T-cell (primary cell): Measurements from ENCODE around the gene RAB43. TPM values are rescaled to one million over a fixed set of nuclear protein-coding genes. Genes with fewer than 3 reads are reported as not detected.
"Not testable (repeated sequence)": the region's sequence is repeated elsewhere in the genome, so short reads cannot be mapped to it uniquely, and the experiment has no call there.

Source experiments
- ATAC-seq, 4 experiments: fragments of 200-7000 bp in 3 of 4; fragments of 150-1000 bp in 1 of 4; cut with Tn5 transposase; replicated peaks in 1 of 4; 1 replicate in 3 of 4; 2 replicates in 1 of 4; pipeline ENCODE4 v1.10.0; 2021; ENCODE audit warnings: moderate library complexity in 3 of 4, mild to moderate bottlenecking in 2 of 4, moderate number of reproducible peaks in 1 of 4
- CTCF ChIA-PET, 2 donors: fragments of 300-600 bp; sonication (Branson Sonifier 250); formaldehyde crosslinking; loops; one replicate each; lab custom pipeline; 2022; ENCODE audit warnings: antibody characterized with exemption in 2 of 2; lab: Charles Lee
- POLR2A ChIA-PET, 2 donors: fragments of 300-600 bp; sonication (Branson Sonifier 250); formaldehyde crosslinking; loops; one replicate each; lab custom pipeline; 2022; ENCODE audit warnings: antibody characterized with exemption in 2 of 2; lab: Charles Lee
- DNase-seq, 35 experiments: peaks; one replicate each; pipeline versions ENCODE4 v3.0.0 to v3.0.0-alpha.2; 2013 to 2023
- H3K27ac ChIP-seq: one replicate; pipeline ENCODE4 v1.5.1; 2013; ENCODE audit warnings: low read length
- H3K27me3 ChIP-seq, 2 experiments: replicated peaks in 1 of 2; 1 replicate in 1 of 2; 2 replicates in 1 of 2; pipeline versions ENCODE4 v1.6.1 to v1.7.0; 2013; ENCODE audit warnings: low read length in 1 of 2, mixed read lengths in 1 of 2; ENCODE audit not compliant: control insufficient read depth in 2 of 2, insufficient read depth in 2 of 2; ENCODE audit errors: extremely low read depth in 1 of 2
- H3K36me3 ChIP-seq, 2 donors: 1 replicate in 1 of 2; 2 replicates in 1 of 2; pipeline versions ENCODE4 v1.6.1 to v1.7.0; 2013; ENCODE audit warnings: low read length in 1 of 2; ENCODE audit not compliant: control insufficient read depth in 2 of 2, insufficient read depth in 1 of 2; ENCODE audit errors: extremely low read depth in 1 of 2
- H3K4me1 ChIP-seq, 2 experiments: 1 replicate in 1 of 2; 2 replicates in 1 of 2; pipeline versions ENCODE4 v1.6.1 to v1.7.0; 2013; ENCODE audit warnings: low read length in 2 of 2, mixed read lengths in 1 of 2; ENCODE audit not compliant: insufficient read depth in 2 of 2, control insufficient read depth in 1 of 2; ENCODE audit errors: extremely low read depth in 1 of 2
- H3K4me3 ChIP-seq, 2 donors: 1 replicate in 1 of 2; 2 replicates in 1 of 2; pipeline versions ENCODE4 v1.5.1 to v1.7.0; 2013; ENCODE audit warnings: mild to moderate bottlenecking in 2 of 2, low read length in 1 of 2, moderate library complexity in 1 of 2; ENCODE audit not compliant: control insufficient read depth in 1 of 2; ENCODE audit errors: extremely low read depth in 1 of 2
- H3K9me3 ChIP-seq: 2 replicates; pipeline ENCODE4 v1.7.0; 2013
- H3K27ac Mint-ChIP-seq, 2 donors: one replicate each; pipeline ENCODE4 v1.8.0; 2020 to 2021; ENCODE audit warnings: mild to moderate bottlenecking in 2 of 2, mixed read lengths in 2 of 2
- H3K27me3 Mint-ChIP-seq, 2 donors: one replicate each; pipeline ENCODE4 v1.8.0; 2021 to 2022; ENCODE audit warnings: mixed read lengths in 2 of 2
- H3K36me3 Mint-ChIP-seq: one replicate; pipeline ENCODE4 v1.8.0; 2021; ENCODE audit warnings: mixed read lengths
- H3K4me1 Mint-ChIP-seq, 3 donors: one replicate each; pipeline ENCODE4 v1.8.0; 2020 to 2022; ENCODE audit warnings: mixed read lengths in 3 of 3, mild to moderate bottlenecking in 1 of 3
- H3K4me3 Mint-ChIP-seq, 3 donors: one replicate each; pipeline ENCODE4 v1.8.0; 2020 to 2022; ENCODE audit warnings: mild to moderate bottlenecking in 3 of 3, mixed read lengths in 3 of 3, moderate library complexity in 3 of 3
- H3K9me3 Mint-ChIP-seq, 3 donors: one replicate each; pipeline ENCODE4 v1.8.0; 2020 to 2022; ENCODE audit warnings: mixed read lengths in 3 of 3
- WGBS: methylation state at CpG from one replicate; pipeline ENCODE4 v1.1.5; 2013; ENCODE audit warnings: missing lambda C conversion rate; ENCODE audit not compliant: insufficient coverage; 5-methylcytosine and 5-hydroxymethylcytosine counted together
- total RNA-seq, 35 experiments: library from RNA in 6 of 35; stranded (reverse) in 6 of 35; fragments of 120-200 nt in 1 of 35; gene quantifications; one replicate each; pipeline versions ENCODE4 v1.2.1 to v1.2.4 and lab custom pipeline; 2013 to 2026

Gene RAB43
- 10 to 100 TPM; 53.8 to 96.9 (median 77.6) TPM for total RNA-seq
- 30.9 TPM for total RNA-seq (2013)
- total RNA-seq (lab: John Stamatoyannopoulos, UW), result 1.5 to 13.3 (median 6.3) reads per million in 29 experiments

- Histone ChIP-seq H3K9me3 (no peaks in the 10 kb centered on the region), H3K36me3 (peaks cover 4 to 12% of the 10 kb centered on the region in 2 donors), H3K27ac (peak within 1 kb of the TSS; percentile 75), H3K27me3 (no peaks in the 10 kb centered on the region), H3K4me1 (peaks cover 19 to 57% of the 10 kb centered on the region in 2 experiments), H3K4me3 (peak within 1 kb of the TSS; percentile 97 to 98)
- H3K4me1 Mint-ChIP-seq, result peaks cover 29 to 52% (median 47%) of the 10 kb centered on the region in 3 donors
- no peaks in the 10 kb centered on the region for H3K9me3 Mint-ChIP-seq
- H3K27me3 Mint-ChIP-seq, result no peaks in the 10 kb centered on the region
- ATAC-seq, result peak; percentile 55 to 71 (median 60)
- peak within 1 kb of the TSS; percentile 98 to 99 for H3K27ac Mint-ChIP-seq
- DNase-seq, result peak; percentile 68 to 93 (median 84)
- peaks cover 14% of the 10 kb centered on the region for H3K36me3 Mint-ChIP-seq
- ChIA-PET CTCF (interaction anchor here (0.5 to 1.2 kb wide), 10 partner anchors 52 to 370 kb away, joined by 3 to 10 read pairs (median 3); no protein-coding TSS in a partner anchor), POLR2A (interaction anchor here (0.6 to 1.4 kb wide), 8 partner anchors 20 to 454 kb away, joined by 3 to 8 read pairs (median 4); partner anchors contain the start of gene CFAP92 (in 1 of the 2))
- peak within 1 kb of the TSS; percentile 83 to 93 (median 90) for H3K4me3 Mint-ChIP-seq
- WGBS, result 5% methylated on average over 52 of the region's 60 CpGs
These were observed at the start of gene RAB43 for GRCh38 chr3:129121792-129122411. Gene RAB43 (minus strand): TSS chr3:129121804. CDS start chr3:129121489, 315 bp downstream.

- Histone ChIP-seq H3K4me1 (peaks cover 5 to 7% of the 10 kb centered on the region in 2 experiments), H3K27ac (no peak overlapping the region), H3K4me3 (no peak overlapping the region), H3K36me3 (peaks cover 7 to 51% of the 10 kb centered on the region in 2 donors), H3K9me3 (no peaks in the 10 kb centered on the region), H3K27me3 (no peaks in the 10 kb centered on the region)
- CTCF ChIA-PET, result interaction anchor here in 1 of 2 donors (0.6 kb wide), 1 partner anchor 37 kb away, joined by 3 read pairs; no protein-coding TSS in a partner anchor
- no peak for DNase-seq
- no peak overlapping the region for H3K4me3 Mint-ChIP-seq
- peaks cover 39% of the 10 kb centered on the region for H3K36me3 Mint-ChIP-seq
- H3K9me3 Mint-ChIP-seq, result no peaks in the 10 kb centered on the region
- ATAC-seq, result no peak
- POLR2A ChIA-PET, result interaction anchor here (0.5 to 1.0 kb wide), 3 partner anchors 10 to 123 kb away, joined by 3 to 10 read pairs (median 7); no protein-coding TSS in a partner anchor
- no peak overlapping the region for H3K27ac Mint-ChIP-seq
- peaks cover 14 to 31% (median 28%) of the 10 kb centered on the region in 3 donors for H3K4me1 Mint-ChIP-seq
- no peaks in the 10 kb centered on the region for H3K27me3 Mint-ChIP-seq
- WGBS, result 88% methylated on average over 5 of the region's 15 CpGs
These were observed 45.2 kb upstream of the RAB43 start for GRCh38 chr3:129166579-129167332.

GRCh38 chr3:129165594-129165993 lies 44.0 kb upstream of the RAB43 start:
- H3K27ac Mint-ChIP-seq, H3K27me3 ChIP-seq, H3K9me3 Mint-ChIP-seq, H3K27me3 Mint-ChIP-seq, H3K4me1 ChIP-seq, ATAC-seq, H3K4me3 Mint-ChIP-seq, H3K4me3 ChIP-seq, H3K27ac ChIP-seq, CTCF ChIA-PET, DNase-seq, H3K9me3 ChIP-seq: not testable (repeated sequence)
- Mint-ChIP-seq H3K4me1 (peaks cover 14 to 31% (median 28%) of the 10 kb centered on the region in 3 donors), H3K36me3 (peaks cover 30% of the 10 kb centered on the region)
- POLR2A ChIA-PET, result interaction anchor here in 1 of 2 donors (0.6 kb wide), 1 partner anchor 15 kb away, joined by 4 read pairs; no protein-coding TSS in a partner anchor
- WGBS, result 96% methylated on average over 6 of the region's 8 CpGs
- peaks cover 0 to 40% of the 10 kb centered on the region in 2 donors for H3K36me3 ChIP-seq

GRCh38 chr3:129164500-129164899 lies 42.9 kb upstream of the RAB43 start:
- Mint-ChIP-seq H3K27ac (no peak overlapping the region), H3K4me3 (no peak overlapping the region), H3K9me3 (no peaks in the 10 kb centered on the region), H3K27me3 (no peaks in the 10 kb centered on the region), H3K36me3 (peaks cover 21% of the 10 kb centered on the region), H3K4me1 (peaks cover 25 to 39% (median 38%) of the 10 kb centered on the region in 3 donors)
- CTCF ChIA-PET, result interaction anchor here in 1 of 2 donors (0.7 kb wide), 1 partner anchor 495 kb away, joined by 3 read pairs; no protein-coding TSS in a partner anchor
- no peaks in the 10 kb centered on the region for H3K9me3 ChIP-seq
- POLR2A ChIA-PET, result interaction anchor here in 1 of 2 donors (0.6 to 0.7 kb wide), 2 partner anchors 14 to 27 kb away, joined by 3 to 5 read pairs; no protein-coding TSS in a partner anchor
- H3K36me3 ChIP-seq, result peaks cover 0 to 29% of the 10 kb centered on the region in 2 donors
- H3K4me3 ChIP-seq, result no peak overlapping the region
- no CpG with 5 or more reads among the region's 7 CpGs for WGBS
- ATAC-seq (no peak), DNase-seq (no peak)
- peaks cover 8 to 15% of the 10 kb centered on the region in 2 experiments for H3K4me1 ChIP-seq
- H3K27me3 ChIP-seq, result no peaks in the 10 kb centered on the region
- H3K27ac ChIP-seq, result no peak overlapping the region

GRCh38 chr3:129162729-129163579 lies 41.4 kb upstream of the RAB43 start:
- Mint-ChIP-seq H3K4me1 (peaks cover 34 to 48% (median 45%) of the 10 kb centered on the region in 3 donors), H3K27me3 (no peaks in the 10 kb centered on the region), H3K36me3 (peaks cover 25% of the 10 kb centered on the region), H3K27ac (peak overlapping the region; percentile 98 to 99), H3K4me3 (peak overlapping the region; percentile 95 to 98 (median 96)), H3K9me3 (no peaks in the 10 kb centered on the region)
- Histone ChIP-seq H3K9me3 (no peaks in the 10 kb centered on the region), H3K27me3 (no peaks in the 10 kb centered on the region), H3K27ac (peak overlapping the region; percentile 94), H3K36me3 (peaks cover 0 to 29% of the 10 kb centered on the region in 2 donors), H3K4me1 (peaks cover 12 to 15% of the 10 kb centered on the region in 2 experiments), H3K4me3 (no peak overlapping the region)
- WGBS, result 84% methylated on average over 2 of the region's 5 CpGs
- ATAC-seq (no peak), DNase-seq (peak in 1 of 35 experiments; percentile 29)
- POLR2A ChIA-PET, result interaction anchor here in 1 of 2 donors (0.7 to 1.7 kb wide), 3 partner anchors 19 to 44 kb away, joined by 5 to 8 read pairs (median 6); partner anchors contain the start of gene CNBP
- CTCF ChIA-PET, result interaction anchor here (0.7 to 2.5 kb wide), 14 partner anchors 12 to 192 kb away, joined by 3 to 9 read pairs (median 4); no protein-coding TSS in a partner anchor
